ENCODE results near the gene ARAP2. TPM values are rescaled to one million over a fixed set of nuclear protein-coding genes. Genes with fewer than 3 reads are reported as not detected.

ARAP2 gene
- polyA plus RNA-seq, 1 donor (not counting 4 experiments of a cell fraction or from before 2014, with no cell fraction given): 9.3 TPM

DNA sequence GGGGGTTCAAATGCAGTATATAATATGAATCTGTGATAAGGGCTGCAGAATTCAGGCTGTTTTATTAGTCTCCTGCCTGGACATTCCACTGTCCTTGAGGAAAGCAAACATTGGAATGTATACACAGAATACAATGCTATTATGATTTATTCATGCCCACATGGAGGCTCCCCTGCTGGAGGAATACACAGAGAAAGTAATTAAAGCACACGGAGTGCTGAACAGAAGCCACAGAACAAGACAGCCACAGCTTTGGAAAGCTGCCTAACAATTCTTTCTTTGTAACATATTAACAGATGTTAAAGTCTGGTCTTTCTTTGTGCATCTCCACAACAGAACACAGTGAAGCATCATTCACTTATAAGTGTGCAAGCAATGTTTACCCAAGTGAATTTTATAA, 155.8 kb downstream of the ARAP2 start:
- Histone ChIP-seq H3K4me3 (ENCODE audit: control insufficient read depth in 2 of 3, extremely low read depth in 1 of 3, insufficient read depth in 2 of 3, low read depth in 1 of 3, low read length in 3 of 3) (no peak overlapping the region), H3K4me1 (ENCODE audit: control insufficient read depth, extremely low read depth, insufficient read depth, low read length) (no peaks in the 10 kb centered on the region), H3K79me2 (ENCODE audit: control insufficient read depth, insufficient read depth, low read length) (no peaks in the 10 kb centered on the region), H3K9ac (ENCODE audit: control insufficient read depth, extremely low read depth, insufficient read depth, low read length) (no peak overlapping the region), H3K9me1 (ENCODE audit: control insufficient read depth, extremely low read depth, insufficient read depth, low read length) (no peaks in the 10 kb centered on the region), H3K4me2 (ENCODE audit: control insufficient read depth, extremely low read depth, insufficient read depth, low read depth, low read length) (no peak overlapping the region), H3K9me3 (ENCODE audit: control insufficient read depth, low read depth, low read length) (no peaks in the 10 kb centered on the region), H3K36me3 (ENCODE audit: control insufficient read depth in 2 of 2, extremely low read depth in 1 of 2, insufficient read depth in 2 of 2, low read length in 2 of 2) (peaks cover 0 to 1% of the 10 kb centered on the region in 2 experiments), H3K27me3 (ENCODE audit: control insufficient read depth, extremely low read depth, insufficient read depth, low read length) (no peaks in the 10 kb centered on the region), H4K20me1 (ENCODE audit: control insufficient read depth, extremely low read depth, insufficient read depth, low read length) (no peaks in the 10 kb centered on the region), H2AFZ (ENCODE audit: control insufficient read depth, low read length) (no peak overlapping the region), H3K27ac (ENCODE audit: control insufficient read depth, insufficient read depth, low read length) (no peak overlapping the region)
- DNase-seq (ENCODE audit: low read depth, low spot score) (no peak), FAIRE-seq (no peak)
- TF ChIP-seq EZH2 (IDR thresholded peaks at IDR 0.05; ENCODE audit: low read length): no peak
- TF ChIP-seq, protein P1, sequence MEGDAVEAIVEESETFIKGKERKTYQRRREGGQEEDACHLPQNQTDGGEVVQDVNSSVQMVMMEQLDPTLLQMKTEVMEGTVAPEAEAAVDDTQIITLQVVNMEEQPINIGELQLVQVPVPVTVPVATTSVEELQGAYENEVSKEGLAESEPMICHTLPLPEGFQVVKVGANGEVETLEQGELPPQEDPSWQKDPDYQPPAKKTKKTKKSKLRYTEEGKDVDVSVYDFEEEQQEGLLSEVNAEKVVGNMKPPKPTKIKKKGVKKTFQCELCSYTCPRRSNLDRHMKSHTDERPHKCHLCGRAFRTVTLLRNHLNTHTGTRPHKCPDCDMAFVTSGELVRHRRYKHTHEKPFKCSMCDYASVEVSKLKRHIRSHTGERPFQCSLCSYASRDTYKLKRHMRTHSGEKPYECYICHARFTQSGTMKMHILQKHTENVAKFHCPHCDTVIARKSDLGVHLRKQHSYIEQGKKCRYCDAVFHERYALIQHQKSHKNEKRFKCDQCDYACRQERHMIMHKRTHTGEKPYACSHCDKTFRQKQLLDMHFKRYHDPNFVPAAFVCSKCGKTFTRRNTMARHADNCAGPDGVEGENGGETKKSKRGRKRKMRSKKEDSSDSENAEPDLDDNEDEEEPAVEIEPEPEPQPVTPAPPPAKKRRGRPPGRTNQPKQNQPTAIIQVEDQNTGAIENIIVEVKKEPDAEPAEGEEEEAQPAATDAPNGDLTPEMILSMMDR (optimal IDR thresholded peaks at IDR 0.05 in 1 of 3, IDR thresholded peaks at IDR 0.05 in 1 of 3, conservative IDR thresholded peaks at IDR 0.05 in 1 of 3; ENCODE audit: extremely low read depth in 1 of 3, insufficient read depth in 2 of 3, low read length in 3 of 3): no peak
- dilution Hi-C loops (cut with MboI; ENCODE audit: extremely low pct_ligation_motif_present, low sequenced_read_pairs): no loop called here

DNA sequence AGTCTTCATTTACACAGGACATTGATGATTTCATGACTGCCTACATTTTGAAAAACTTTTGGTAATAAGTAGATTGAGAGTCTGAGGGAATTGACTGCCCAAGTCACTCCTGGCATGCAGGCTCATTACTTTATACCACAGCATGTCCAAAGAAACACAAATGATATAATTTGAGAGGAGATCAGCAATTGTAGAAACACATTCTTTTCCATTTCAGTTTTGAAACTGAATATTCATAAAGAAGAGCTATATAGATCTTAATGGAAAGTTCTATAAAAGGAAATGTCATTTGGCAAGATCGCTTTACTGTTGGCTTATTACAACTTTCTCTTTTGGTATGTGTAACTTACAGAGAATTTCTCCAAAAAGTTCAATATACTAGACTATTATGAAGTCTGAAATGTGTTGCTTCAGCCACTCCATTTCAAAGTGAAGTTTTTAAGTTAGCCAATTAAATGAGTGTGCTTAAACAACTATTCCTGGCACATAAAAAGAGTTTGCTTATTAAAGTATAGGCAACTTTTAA, 158.0 kb downstream of the ARAP2 start:
- Histone ChIP-seq H3K4me2 (ENCODE audit: control insufficient read depth, extremely low read depth, insufficient read depth, low read depth, low read length) (no peak overlapping the region), H3K79me2 (ENCODE audit: control insufficient read depth, insufficient read depth, low read length) (no peaks in the 10 kb centered on the region), H2AFZ (ENCODE audit: control insufficient read depth, low read length) (no peak overlapping the region), H3K9me3 (ENCODE audit: control insufficient read depth, low read depth, low read length) (no peaks in the 10 kb centered on the region), H3K9ac (ENCODE audit: control insufficient read depth, extremely low read depth, insufficient read depth, low read length) (no peak overlapping the region), H3K4me1 (ENCODE audit: control insufficient read depth, extremely low read depth, insufficient read depth, low read length) (no peaks in the 10 kb centered on the region), H3K36me3 (ENCODE audit: control insufficient read depth in 2 of 2, extremely low read depth in 1 of 2, insufficient read depth in 2 of 2, low read length in 2 of 2) (peaks cover 2 to 4% of the 10 kb centered on the region in 2 experiments), H3K4me3 (ENCODE audit: control insufficient read depth in 2 of 3, extremely low read depth in 1 of 3, insufficient read depth in 2 of 3, low read depth in 1 of 3, low read length in 3 of 3) (no peak overlapping the region), H4K20me1 (ENCODE audit: control insufficient read depth, extremely low read depth, insufficient read depth, low read length) (no peaks in the 10 kb centered on the region), H3K9me1 (ENCODE audit: control insufficient read depth, extremely low read depth, insufficient read depth, low read length) (no peaks in the 10 kb centered on the region), H3K27ac (ENCODE audit: control insufficient read depth, insufficient read depth, low read length) (no peak overlapping the region), H3K27me3 (ENCODE audit: control insufficient read depth, extremely low read depth, insufficient read depth, low read length) (no peaks in the 10 kb centered on the region)
- TF ChIP-seq, protein P1 (optimal IDR thresholded peaks at IDR 0.05 in 1 of 3, IDR thresholded peaks at IDR 0.05 in 1 of 3, conservative IDR thresholded peaks at IDR 0.05 in 1 of 3; ENCODE audit: extremely low read depth in 1 of 3, insufficient read depth in 2 of 3, low read length in 3 of 3): no peak
- TF ChIP-seq EZH2 (IDR thresholded peaks at IDR 0.05; ENCODE audit: low read length): no peak
- dilution Hi-C loops (cut with MboI; ENCODE audit: extremely low pct_ligation_motif_present, low sequenced_read_pairs): no loop called here
- DNase-seq (ENCODE audit: low read depth, low spot score) (no peak), FAIRE-seq (no peak)

All from keratinocyte (primary cell).